GM18858 (cell line): ENCODE data around the gene HRH3.

Experiments used
- ATAC-seq: cut with Tn5 transposase; IDR thresholded peaks from one replicate; pipeline ENCODE4 v1.9.1; 2021; ENCODE audit not compliant: unreplicated experiment

The HRH3 gene

DNA sequence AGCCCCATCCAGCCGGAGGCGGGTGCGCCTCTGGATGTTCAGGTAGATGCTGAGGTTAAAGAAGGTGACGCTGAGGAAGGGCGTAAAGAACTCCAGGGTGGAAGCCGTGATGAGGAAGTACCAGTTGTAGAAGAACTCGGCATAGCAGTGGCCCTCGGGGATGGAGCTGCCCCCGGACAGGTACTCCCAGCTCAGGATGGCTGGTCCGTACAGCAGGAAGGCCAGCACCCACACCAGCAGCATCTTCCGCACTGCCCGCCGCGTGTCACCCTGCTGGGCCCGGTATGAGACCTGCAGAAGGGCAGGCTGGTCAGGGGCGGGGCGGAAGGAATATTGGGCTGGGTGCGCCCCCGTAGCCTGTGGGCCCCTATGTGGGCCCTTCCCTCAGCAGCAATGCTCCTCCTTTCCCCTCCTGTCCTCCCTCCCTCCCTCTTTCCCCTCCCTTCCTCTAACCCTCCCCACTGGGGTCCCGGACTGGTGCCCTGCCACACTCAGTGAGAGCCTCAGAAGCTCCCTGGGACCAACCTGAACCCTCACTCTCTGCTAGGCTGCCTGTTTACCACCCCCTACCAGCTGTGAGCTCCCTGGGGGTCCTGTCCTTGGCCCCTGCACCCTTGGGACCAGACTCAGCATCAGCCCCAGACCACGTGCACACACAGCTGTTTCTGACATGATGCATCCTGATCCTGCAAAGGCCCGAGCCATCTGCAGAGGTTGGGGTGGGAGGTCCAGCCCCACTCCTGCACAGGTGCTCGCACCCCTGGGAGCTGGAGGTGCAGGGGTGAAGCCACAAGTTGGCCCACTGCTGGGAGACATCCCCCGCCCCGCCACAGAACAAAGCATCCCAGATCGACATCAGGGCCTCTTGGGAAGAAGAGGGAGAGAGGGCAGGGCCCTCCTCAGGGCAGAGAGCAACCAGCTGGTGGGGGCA, 3.2 kb downstream of the HRH3 start:
- ATAC-seq = no peak

DNA sequence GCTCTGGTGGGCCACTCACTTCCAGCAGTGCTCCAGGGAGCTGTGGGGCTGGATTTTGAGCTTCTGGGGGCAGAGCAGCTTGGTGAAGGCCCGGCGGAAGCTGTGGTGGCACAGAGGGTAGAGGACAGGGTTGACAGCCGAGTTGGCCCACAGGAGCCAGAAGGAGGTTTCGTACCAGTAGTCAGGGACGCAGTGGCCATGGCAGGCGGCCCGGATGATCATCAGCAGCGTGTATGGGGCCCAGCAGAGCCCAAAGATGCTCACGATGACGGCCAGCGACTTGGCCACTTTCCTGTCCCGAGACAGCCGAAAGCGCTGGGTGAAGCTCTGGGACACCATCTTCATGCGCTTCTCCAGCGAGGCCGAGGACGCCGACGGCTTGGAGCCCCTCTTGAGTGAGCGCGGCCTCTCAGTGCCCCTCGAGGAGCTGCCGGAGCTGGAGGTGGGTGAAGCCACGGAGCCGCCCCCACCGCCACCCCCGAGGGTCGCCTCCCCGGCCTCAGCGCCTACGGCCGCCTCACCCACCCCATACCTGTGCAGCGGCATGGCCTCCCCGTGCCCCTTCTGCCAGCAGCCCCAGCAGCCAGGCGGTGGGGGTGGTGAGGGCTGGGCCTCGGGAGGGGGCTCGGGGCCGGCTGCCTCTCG, 4.0 kb downstream of the HRH3 start:
- no peak for ATAC-seq

DNA sequence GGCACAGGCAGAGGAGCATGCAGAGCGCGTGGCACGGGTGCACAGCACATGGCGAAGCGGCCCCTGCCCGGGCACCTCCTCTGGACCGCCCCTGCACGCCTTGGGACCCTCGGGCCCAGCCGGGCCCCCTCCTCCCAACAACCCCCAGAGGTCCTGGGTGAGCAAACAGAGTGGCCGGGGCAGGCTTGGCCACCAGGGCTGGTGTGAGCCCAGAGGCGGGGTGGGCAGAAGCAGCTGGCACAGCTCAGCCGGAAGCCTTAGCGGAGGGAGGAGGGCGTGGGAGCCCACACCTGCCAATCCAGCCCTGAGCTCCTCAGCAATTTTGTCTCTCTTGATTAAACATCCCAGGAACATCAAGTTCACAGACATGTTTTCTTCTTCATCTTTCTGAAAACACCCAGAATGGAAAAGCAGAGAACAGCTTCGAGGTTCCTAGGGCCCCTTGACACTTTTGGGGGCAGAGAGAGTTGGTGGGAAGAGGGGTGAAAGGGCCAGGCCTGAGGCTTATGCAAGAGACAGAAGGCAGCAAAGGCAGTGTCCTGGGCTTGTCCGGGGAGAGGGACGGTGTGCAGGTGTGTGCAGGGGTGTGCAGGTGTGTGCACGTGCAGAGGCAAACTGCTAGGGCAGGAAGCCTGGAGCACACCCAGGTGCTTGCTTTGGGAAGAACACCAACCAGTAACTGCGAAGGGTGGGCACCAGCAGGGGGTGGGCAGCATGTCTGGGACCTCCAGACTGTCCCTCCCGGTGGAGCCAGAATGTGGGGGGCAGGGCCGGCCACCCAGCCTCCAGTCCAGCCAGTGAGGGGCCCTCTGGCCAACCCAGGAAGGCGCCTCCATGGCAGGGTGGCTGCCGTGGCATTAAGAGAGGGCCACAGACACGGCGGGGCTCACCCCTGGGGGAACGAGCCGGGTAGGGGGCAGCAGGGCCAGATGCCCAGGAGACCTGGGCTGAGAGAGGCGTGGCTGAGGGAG, 4.8 kb downstream of the HRH3 start:
- ATAC-seq = no peak

- ATAC-seq = no peak
Observed at GRCh38 chr20:62214067-62214466, 6.0 kb downstream of the HRH3 start.

DNA sequence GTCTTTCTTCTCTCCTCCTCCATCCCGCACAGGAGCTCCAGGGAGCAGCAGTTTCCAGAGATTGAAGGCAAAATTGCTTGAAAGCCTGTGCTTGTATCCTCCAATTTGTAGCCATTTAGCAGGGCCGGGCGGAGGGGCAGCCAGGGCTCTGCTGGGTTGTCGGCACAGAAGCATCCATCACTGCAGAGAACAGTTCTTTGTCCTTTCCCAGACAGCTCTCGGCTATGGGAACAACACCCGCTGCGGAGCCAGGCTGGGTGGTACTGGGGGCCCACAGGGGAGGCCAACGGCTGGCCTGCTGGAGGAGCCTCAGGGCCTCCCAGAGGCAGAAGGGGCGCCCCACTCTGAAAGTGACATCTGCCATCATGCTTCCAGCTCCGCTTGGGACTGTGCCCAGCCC, 7.8 kb downstream of the HRH3 start:
- no peak for ATAC-seq

DNA sequence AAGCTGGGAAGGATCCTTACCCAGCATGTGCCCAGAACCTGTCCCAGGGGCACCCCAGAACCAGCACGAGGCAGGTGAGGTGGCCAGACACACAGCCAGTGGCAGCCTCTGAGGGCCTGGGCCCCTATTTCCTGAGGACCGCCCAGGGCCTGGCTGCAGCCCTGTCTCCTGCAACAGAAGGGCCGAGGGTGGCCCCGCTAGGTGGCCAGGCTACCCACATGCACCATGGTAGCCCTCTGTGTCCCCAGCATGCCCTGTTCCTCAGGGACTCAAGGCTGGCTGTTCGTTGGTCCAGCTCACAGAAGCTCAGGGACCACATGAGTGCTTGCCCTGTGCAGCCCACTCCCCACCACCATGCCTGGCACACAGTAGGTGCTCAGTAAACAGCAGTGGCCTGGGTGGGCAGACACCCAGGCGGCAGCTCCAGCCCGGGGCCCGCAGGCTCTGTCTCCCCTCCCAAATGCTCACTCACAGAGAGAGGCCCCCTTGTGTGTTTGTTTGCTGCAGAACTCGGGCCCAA, 8.2 kb downstream of the HRH3 start:
- no peak for ATAC-seq

DNA sequence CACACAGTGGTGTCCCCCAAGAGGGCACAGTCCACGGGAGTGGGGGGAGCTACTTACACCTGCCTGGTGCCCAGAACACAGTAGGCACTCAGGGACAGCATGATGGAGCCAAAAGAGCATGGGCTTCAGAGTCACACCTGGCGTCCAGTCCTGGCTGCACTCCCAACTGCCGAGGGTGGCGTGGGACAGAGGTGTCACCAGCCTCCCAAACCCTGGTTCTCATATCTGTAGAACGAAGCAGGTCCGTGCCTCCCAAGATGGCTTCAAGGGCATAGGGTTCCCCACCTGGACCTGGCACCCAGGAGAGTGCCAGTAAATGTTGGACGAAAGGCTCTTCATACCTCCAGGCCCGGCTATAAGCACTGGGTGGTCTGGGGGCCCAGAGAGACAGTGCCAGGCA, 8.9 kb downstream of the HRH3 start:
- no peak for ATAC-seq

GRCh38 chr20:62210496-62210855, 9.6 kb downstream of the HRH3 start:
- no peak for ATAC-seq

DNA sequence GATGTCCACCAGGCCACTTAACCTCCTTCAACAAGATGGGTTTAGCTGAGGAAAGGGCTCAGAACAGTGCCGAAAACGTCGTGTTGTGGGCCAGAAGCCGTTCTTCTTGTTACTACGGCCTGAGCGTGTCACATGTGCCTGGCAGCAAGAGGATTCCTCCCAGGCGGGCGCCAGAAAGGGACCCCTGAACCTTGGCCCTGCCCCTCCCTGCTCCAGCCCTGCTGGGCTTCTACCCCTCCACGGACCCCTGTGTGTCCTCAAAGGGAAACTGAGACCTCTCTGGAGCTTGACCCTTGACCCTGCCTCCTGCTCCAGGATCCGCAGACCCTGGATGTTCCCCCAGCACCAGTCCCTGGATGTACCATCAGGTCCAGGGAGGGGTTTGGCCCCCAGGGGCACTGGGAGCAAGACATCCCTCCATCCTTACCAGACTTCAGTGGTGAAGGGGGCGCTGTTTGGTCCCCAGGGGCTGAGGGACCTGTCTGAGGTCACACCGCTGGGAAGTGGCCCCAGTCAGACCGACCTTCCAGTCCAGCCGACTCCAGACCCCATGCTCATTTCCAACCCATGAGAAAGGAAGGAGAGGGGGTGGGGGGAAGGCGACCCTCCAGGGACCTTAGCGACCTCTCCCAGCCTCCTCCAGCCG, 10.1 kb downstream of the HRH3 start:
- ATAC-seq = no peak

- no peak for ATAC-seq
Observed at GRCh38 chr20:62208795-62209755, 11.0 kb downstream of the HRH3 start.

DNA sequence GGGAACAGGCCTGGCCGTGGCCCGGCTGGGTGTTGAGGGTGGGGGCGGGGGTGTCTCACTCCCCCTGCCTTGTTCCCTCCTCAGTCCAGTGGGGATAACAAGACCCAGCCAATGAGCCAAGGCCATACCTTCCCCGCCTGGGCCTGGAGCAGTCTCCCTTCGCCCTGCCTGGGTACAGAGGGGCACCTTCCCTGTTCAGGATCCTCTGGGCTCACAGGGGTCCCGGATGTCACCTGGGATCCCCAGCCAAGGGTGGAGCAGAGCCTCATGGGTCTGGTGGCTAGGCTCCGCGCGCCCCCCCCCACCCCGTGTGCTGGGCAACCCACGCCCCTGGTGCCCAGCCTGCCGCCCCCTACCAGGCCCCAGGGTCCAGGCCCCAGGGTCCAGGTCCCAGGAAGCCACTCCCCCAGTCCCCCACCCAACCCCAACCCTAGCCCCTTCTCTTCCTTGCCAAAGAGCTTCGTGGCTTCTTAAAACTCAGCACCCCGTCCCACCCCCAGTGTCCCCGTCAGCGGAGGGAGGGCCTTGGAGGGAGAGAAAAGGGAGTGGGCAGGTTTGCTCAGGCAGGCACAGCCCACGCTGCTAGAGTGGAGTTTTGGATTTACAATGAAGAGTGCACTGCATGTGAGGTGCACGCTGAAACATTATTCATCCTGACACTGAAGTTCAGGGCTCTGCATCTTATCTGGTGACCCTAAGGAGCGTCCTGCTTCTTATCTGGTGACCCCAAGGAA, 11.8 kb downstream of the HRH3 start:
- no peak for ATAC-seq

- no peak for ATAC-seq
Observed at GRCh38 chr20:62206388-62206775, 13.7 kb downstream of the HRH3 start.

- no peak for ATAC-seq
Observed at GRCh38 chr20:62205618-62206387, 14.3 kb downstream of the HRH3 start.

DNA sequence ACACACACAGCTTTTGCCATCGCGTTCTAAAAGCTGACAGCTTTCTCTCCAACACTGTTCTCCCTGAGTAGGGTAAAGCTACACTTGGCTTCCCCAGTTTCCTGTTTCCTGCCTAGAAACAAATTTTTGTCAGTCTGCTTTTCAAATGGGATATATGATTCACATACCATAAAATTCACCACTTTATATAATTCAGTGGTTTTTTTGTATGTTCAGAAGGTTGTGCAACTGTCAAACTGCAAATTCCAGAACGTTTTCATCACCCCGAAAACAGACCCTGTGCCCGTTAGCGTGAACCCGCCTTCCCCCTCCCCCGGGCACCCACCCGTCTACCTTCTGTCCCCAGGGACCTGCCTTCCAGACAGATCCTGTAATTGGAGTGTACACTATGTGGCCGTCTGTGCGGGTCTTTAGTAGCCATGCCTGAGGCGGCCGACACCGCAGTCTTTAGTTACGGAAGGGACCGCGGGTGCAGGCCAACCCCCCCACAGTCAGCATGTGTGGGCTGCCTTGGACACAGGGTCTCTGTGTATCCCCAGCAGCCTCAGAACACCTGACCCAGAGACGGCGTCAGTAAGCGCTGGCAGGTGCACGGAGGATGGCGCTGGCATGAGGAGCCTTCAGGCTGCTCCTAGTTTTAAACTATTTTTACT, 16.6 kb downstream of the HRH3 start:
- ATAC-seq = no peak

- ATAC-seq = no peak
Observed at GRCh38 chr20:62202676-62203377, 17.3 kb downstream of the HRH3 start.

- no peak for ATAC-seq
Observed at GRCh38 chr20:62202083-62202395, 18.0 kb downstream of the HRH3 start.
